Activated CD4-positive, CD25-positive, alpha-beta regulatory T cell treated with anti-CD3 and anti-CD28 coated beads, Interleukin-2, amount 50 U/mL, for 24 hours (primary cell): Measurements from ENCODE around the gene RAPGEF2.
"Not testable (repeated sequence)": the region's sequence is repeated elsewhere in the genome, so short reads cannot be mapped to it uniquely, and the experiment has no call there.

Experiments used
- ATAC-seq, 2 donors: fragments of 150-1000 bp; cut with Tn5 transposase; one replicate each; pipeline ENCODE4 v1.10.0; 2021; ENCODE audit warnings: mild to moderate bottlenecking in 1 of 2, moderate library complexity in 1 of 2

RAPGEF2 gene

DNA sequence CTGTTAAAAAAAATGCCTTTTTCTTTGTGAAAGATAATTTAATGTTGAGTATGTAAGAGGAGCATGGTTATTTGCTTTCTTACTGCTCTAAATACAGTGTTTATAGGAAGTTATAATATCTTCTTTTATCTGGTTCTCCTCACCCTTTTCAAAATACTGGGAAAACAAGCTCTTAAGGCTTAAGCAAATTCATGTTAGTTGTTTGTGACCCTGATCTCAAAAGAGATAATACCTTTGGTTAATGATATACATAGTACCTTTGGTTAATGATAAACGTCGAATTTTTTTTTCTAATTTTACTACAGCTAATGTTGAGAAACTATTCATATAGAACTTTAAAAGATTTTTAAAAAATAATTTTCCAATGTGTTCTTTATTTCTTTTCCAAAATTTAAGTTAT is 180.1 kb downstream of the RAPGEF2 start:
- no peak for ATAC-seq

DNA sequence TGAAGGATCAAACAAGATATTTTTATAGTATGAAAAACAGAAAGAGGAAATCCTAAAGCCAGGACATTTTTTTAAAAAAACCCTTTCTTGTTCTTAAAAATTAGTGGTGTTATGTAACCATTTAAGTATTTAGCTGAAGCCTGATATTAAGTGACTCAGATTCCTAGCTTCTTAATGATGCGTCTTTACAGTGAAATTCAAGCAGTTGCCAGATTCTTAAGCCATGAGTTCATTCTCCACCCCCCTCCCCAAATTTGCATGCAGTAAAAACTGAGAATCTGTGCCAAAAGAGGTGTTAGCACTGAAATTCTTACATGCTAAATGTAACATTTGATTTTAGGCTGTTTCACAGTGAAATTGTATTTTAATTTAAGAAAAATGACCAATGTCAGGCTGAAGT is 180.8 kb downstream of the RAPGEF2 start:
- ATAC-seq = no peak

DNA sequence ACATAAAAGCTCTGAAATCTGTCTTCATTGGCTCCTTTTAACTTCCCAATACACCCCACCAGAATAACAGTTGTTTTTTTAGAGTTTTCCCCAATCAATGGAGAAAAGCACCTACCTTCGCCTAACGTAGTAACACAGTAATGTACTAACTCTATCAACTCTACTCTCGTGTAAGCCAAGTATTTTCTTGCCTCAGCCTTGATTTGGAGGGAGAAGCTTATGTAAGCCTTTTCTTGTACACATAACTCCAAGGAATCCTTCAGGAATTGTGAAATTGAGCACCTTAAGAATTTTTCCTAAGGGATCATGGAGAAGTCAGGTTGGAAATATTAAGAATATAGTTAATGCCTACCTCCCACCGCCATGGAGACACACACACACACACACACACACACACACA is 181.2 kb downstream of the RAPGEF2 start:
- no peak for ATAC-seq

DNA sequence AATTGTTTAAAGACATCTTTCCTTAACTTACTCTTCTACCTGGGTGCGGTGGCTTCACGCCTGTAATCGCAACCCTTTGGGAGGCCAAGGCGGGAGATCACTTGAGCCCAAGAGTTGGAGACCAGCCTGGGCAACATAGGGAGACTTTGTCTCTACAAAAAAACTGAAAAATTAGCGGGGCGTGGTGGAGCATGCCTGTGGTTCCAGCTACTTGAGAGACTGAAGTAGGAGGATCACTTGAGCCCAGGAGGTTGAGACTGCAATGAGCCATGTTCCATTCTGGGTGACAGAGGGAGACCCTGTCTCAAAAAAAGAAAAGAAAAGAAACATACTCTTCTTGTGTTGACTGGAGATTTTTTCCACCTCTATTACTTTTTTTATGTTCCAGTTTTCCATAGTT is 181.9 kb downstream of the RAPGEF2 start:
- ATAC-seq = no peak

DNA sequence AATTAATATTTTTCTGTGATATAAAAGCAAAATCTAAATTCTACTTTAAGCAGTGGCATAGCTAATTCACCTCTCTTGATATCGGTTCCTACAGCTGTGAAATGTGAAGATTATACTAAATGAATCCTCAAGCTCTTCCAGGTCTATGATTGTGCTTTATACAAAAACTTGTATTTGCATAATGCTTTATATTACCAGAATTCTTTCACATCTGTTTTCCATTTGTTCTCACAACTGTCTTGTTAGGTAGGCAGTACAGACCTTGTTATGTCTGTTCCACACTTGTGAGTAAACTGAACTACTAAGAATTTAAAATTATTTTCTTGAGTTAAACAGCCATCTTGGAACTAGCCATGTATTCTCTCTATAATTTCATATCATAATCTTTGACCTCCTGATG is 184.9 kb downstream of the RAPGEF2 start:
- ATAC-seq = no peak

DNA sequence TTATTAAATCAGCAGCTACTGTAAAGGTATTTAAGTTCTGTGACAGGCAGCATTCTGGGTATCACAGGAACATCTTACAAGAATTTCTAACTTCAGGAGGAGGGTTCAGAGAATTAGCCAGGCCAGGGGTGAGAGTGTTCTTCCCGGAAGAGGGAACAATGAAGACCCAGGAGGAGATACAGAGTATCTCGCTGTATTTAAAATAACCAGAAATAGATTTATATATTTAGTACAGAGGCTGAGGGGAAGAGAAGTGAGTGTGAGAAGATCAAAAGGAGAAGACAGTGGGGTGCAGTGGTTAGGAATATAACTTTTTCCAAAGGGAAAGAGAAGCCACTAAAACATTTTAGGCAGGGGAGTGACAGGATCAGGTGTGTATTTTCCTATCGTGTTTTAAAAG is 186.8 kb downstream of the RAPGEF2 start:
- ATAC-seq = no peak

DNA sequence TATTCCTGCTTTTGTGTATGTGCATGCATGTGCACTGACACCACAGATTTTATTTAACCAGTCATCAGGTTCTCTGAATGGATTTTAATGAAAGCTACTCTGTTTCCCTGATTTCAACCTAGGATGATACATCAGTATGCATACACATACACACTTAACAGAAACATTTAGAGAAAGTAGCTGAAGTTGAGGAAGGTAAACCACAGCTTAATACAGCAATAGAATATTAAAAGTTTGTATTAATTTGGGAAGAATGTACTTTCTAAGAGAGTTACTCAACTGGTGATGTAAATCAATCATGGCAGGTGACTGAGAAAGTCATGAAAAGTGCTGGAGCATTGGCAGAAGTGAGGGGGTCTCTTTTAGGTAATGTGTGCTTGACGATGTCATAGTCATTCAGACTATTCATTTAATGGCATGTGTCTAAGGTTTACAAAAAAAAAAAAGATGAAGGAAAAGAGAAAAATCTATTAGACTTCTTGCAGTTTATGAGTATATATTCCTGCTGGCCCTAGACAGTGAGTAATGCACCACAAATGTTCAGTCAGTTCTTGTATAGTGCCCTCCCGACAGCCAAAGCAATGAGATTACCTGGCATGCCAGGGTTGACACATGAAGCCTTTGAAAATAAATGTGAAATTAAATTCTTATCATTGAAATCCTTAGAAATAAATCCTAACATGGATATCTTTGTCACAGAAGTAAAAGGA is 187.6 kb downstream of the RAPGEF2 start:
- no peak for ATAC-seq

DNA sequence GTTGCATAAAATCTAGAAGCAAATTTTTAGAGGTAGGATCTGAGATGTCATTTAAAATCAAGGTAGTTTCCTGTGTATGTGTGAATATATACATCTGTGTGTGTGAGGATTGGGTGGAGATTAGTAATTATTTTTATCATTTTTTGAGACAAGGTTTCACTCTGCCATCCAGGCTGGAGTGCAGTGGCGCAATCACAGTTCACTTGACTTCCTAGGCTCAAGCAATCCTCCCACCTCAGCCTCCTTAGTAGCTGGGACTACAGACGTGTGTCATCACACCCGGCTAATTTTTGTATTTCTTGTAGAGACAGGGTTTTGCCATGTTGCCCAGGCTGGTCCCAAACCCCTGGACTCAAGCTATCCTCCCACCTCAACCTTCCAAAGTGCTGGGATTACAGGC is 188.3 kb downstream of the RAPGEF2 start:
- ATAC-seq = no peak

DNA sequence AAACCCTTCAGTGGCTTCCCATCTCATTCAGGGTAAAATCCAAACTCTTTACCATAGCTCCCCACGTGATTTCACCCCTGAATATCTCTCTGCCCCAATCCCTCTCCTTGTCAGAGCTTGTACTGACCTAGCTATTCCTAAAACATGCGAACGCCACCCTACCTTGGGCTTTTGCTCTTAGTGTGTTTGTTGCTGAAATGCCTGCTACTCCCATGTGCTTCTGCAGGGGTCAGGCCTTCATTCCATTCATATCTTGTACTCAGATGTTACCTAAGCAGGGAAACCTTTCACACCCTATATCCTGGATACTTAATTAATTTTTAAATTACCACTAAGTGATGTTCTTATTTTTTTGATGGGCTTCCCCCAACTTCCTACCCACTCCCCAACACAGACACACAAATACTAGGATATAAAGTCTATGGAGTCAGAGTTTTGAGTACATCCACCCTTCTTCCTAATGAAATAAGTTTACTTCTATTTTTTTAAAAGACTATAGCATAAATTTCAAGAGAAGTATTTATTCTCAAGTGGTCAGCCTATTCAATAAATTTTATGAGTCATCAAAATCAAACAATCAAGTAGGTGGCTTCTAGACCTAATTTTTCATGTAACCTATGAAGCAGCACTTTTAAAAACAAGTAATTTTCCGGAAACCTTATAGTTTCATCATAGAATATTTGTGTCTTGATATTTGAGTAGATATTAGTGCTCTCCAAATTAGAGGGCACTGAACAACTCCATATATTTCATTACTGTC is 189.4 kb downstream of the RAPGEF2 start:
- ATAC-seq = no peak

DNA sequence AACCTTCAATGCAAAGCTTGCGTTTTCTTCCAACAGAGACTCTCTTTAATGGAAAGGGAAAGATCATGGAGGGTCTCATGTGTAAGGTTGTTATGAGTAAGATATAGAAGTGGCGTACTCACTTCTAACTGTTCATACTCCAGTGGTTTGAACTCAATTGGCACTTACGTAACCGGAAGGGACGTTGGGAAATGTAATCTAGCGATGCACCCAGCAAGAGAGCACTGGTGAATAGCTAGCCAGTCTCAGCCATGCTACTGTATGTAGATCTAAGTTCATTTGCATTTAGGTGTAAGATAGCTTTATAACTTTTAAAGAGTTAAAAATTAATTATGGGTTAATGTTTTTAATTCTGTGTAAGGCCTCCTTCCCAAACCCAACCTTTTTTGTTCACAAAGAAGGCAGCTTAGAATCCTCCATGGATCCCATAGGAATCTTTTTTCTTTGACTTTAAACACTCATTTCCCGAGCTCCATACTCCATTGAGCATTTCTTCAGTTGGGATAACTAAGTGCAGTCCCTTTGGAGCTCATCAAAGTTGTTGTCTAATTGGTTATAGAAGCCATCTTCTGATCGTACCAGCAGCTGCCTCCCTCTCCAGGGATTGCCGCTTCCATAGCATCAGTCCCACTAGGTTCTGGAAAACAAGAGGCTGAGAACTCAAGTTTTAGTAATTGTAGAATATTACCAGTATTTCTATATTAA is 191.1 kb downstream of the RAPGEF2 start:
- no peak for ATAC-seq

DNA sequence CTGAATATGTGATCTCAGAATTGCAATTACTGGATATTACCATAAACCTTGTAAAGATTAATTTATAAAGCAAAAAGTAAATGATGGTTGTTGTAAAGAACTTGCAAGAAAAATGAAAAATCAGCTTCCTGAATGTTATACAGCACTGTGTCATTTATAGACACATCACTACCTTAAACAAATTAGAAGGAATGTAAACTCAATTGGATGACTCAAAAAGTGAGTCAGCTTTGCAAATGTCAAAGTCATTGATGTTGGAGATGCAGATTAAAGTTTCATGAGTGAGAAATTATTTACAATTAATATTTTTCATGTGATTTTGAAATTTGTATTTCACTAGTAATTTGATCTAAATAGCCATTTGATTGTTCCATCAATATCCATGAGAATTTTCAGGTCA is 193.2 kb downstream of the RAPGEF2 start:
- ATAC-seq = peak; percentile 53 to 60

DNA sequence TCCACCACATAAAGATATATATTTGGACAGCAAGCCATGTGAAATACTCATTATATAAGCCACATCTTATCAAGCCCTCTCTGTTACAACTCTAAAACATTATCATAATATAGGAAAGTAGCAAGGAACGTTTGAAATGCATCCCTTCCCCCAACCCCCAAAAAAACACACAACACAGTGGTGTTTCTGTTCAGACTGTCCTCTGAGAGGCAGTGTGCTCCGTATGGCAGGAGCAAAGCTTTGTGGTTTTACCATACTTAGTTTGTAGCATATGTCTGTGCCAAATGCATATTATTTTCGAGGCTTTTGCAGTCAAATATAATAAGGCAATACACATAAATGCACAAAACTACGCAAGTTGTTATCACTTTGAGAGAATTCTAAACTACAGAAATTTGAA is 194.2 kb downstream of the RAPGEF2 start:
- ATAC-seq = no peak

DNA sequence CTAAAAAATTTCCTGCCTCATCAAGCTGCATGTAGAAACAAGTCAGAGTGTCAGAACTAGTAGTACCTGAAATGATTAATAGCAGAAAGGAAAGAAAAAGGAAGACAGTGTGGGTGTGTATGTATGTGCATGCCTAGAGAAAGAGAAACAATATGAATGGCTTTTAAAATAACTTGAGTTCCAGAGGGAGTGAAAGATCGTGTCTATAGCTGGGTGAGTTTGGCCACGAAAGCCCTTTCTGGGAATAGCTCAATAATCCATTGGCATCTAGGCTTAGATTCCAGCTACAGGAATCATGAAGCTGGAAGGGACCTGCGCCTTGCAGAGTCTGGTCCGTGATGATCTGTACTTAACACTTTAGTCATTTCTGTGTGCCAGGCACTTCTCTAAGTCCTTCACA is 195.6 kb downstream of the RAPGEF2 start:
- ATAC-seq = peak in 1 of 2 donors; percentile 27

DNA sequence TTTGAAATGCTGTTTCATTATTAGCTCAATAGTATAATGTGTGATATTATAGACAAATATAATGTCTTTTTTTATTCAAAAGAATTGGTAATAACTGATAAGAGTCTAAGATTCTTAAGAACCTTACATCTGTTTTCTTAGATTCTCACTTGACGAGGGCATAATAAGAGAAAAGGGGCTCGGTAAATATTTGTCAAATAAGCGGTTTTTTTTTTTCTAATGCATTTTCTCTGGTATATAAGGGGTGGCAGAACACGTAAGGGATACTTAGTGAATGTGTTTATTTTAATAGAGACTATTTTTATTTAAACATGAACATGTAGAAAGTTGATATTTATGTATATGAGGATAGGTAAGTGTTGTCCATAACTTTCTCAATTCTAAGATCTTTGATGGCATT is 200.6 kb downstream of the RAPGEF2 start:
- no peak for ATAC-seq

DNA sequence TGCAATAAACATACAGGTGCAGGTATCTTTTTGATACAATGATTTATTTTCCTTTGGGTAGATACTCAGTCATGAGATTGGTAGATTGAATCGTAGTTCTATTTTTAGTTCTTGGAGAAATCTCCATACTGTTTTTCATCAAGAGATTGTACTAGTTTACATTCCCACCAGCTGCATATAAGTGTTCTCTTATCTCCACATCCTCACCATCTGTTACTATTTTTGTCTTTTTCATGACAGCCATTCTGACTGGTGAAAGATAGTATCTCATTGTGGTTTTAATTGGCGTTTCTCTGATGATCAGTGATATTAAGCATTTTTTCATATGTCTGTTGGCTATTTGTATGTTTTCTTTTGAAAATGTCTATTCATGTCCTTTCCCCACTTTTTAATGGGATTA is 202.2 kb downstream of the RAPGEF2 start:
- ATAC-seq = no peak

DNA sequence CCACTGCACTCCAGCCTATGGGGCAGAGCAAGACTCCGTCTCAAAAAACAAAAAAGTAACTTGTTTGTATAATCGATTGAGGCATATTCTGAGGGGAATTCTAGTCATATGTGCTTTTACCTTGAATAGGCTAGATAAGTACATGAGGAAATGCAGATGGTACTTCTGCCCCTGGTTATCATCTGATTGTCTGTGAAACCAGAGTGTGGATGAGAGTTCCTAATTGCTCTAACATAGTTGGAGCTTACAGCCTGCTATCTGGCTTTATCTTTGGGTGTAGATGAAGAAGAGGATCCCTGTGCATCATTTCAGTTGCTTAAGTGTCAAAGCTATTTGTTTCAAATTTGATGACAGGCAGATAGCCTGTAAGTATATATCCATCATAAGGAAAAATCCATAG is 205.1 kb downstream of the RAPGEF2 start:
- ATAC-seq = no peak

DNA sequence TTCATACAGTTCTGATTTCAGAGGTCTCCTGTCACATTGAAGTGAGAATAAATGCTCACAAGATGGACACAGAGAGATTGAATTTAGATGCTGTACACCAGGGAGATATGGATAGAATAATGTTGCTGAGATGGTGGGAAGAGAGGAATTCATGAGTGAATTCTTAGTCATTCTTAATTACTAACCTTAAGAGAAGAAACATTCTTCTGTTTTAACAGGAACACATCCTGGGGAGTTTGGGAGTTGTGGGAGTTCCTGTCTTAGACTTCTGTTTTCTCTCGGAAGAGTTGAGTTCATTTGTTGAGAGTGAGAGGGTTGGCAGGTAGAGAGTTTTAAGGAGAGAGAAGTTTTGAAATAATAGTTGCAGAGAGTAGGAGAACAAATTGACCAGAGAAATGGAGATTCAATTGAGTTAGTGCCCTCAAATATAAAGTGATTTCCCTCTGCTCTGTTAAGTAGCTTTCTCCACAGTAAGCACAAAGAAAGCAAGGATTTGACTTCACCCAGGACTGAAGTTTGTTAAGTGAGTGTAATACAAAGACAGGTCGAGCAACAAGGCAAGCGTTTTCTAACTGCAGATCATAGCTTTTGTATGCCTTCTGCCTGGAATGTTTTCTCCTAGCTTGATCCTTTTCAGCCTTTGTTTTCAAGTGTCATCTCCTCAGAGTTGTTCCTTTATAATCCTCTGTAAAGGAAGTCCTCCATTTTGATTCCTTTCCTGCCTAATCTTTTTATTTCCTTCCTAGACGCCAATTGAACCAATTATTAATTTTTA is 205.9 kb downstream of the RAPGEF2 start:
- ATAC-seq = no peak

DNA sequence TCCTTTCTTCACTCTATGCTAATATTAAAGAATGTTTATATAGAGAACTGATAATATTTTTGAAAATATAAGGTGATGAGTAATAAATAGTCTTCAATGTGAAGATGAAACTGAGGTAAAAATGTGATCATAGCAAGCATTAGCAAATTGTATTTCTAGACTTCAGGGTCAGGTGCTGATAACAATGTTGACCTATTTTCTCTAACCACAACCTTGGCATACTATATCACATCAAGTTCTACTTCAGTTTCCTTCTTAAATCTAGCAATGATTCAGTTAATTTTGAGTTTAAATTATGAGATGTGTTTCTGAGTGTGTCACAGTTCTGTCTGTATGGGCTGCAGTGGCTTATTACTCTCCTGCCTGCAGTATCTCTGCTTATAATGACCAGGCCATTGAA is 209.4 kb downstream of the RAPGEF2 start:
- ATAC-seq = peak; percentile 67 to 76

DNA sequence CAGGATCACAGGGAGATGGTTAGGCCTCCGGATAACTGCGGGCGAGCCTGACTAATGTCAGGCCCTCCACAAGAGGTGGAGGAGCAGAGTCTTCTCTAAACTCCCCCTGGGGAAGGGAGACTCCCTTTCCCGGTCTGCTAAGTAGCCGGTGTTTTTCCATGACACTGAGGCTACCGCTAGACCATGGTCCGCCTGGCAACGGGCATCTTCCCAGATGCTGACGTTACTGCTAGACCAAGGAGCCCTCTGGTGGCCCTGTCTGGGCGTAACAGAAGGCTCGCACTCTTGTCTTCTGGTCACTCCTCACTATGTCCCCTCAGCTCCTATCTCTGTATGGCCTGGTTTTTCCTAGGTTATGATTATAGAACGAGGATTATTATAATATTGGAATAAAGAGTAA is 213.0 kb downstream of the RAPGEF2 start:
- ATAC-seq = not testable (repeated sequence)

DNA sequence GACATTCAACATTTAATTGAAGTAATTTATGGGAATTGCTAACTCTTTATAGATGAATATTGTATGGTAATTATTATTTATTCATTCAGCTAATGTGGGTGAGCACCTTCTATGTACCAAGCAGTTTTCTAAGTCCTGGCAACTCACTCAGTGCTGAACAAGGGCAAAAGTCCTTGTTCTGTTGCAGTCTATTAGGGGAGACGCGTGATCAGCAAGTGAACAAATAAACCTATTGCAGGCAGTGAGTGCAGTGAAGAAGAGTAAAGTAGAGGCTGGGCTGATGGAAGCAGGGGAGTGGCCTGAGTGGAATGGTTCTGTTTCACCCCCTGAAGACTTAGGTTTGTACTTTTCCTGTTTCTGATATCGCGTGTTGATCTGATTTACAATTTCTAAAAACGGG is 214.3 kb downstream of the RAPGEF2 start:
- no peak for ATAC-seq

DNA sequence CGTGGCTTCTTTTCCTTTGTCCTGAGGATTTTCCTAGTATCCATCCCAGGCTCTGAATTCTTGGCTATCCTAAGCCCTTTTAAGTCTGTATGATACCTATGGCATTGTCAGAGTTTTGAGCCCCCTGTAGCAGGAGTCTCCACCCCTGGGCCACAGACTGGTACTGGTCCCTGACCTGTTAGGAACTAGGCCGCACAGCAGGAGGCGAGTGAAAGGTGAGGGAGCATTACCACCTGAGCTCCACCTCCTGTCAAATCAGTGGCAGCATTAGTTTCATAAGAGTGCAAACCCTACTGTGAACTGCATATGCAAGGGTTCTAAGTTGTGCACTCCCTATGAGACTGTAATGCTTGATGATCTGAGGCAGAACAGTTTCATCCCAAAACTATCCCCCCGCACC is 216.1 kb downstream of the RAPGEF2 start:
- ATAC-seq = no peak

DNA sequence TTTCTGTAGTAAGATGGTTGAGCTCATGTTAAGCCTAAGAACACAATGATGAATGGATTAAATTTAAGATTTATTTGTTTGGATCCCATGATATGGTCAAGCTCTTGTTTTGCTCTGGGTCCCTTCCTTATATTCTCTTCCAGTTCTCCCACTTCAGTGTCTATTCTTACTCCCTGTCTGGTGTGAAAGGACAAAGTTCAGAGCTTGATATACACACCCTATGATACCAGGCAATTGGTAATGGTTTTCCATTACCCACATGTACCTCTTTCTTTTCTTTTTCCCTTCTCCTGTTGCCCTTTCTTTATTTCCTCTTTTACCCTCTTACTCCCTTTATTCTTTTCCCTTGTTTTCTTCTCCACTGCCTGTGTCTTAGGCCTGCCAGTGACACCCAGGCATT is 223.6 kb downstream of the RAPGEF2 start:
- no peak for ATAC-seq

DNA sequence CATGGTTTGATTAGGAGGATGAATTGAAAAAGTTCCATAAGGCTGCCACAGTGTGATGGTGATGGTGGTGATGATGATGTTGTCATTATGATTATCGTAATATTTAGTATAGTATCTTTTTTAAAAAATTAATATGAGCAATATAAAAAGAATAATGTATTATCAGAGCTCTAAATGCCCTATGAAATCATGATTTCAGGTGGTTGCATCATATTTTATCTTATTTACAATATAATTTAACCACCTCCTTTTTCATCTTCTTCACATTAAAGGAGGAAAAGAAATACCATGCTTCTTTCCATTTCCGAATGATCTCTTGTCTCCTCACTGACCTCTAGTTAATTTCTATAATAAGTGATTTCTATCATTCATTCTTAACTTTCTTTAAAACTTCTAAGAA is 225.9 kb downstream of the RAPGEF2 start:
- no peak for ATAC-seq
